ENCODE measurements around the gene KLF17.
"Not testable (repeated sequence)": the region's sequence is repeated elsewhere in the genome, so short reads cannot be mapped to it uniquely, and the experiment has no call there.

Gene KLF17

GRCh38 chr1:44090429-44091252 is 28.0 kb upstream of the KLF17 start:
- H3K4me3 ChIP-seq (ENCODE audit: low read length), result no peak overlapping the region
- TF ChIP-seq ZNF274 (IDR thresholded peaks at IDR 0.05; ENCODE audit: low read depth, low read length), result no peak

- no peak for TF ChIP-seq ZNF274 (IDR thresholded peaks at IDR 0.05; ENCODE audit: low read depth, low read length)
- no peak overlapping the region for H3K4me3 ChIP-seq (ENCODE audit: low read length)
Observed at GRCh38 chr1:44094047-44094446, 24.6 kb upstream of the KLF17 start.

- TF ChIP-seq ZNF274 (IDR thresholded peaks at IDR 0.05; ENCODE audit: low read depth, low read length), result no peak
- no peak overlapping the region for H3K4me3 ChIP-seq (ENCODE audit: low read length)
Observed at GRCh38 chr1:44100183-44100868, 18.3 kb upstream of the KLF17 start.

- no peak overlapping the region for H3K4me3 ChIP-seq (ENCODE audit: low read length)
Observed at GRCh38 chr1:44101328-44101727, 17.3 kb upstream of the KLF17 start.

GRCh38 chr1:44103270-44104131 is 15.1 kb upstream of the KLF17 start:
- TF ChIP-seq ZNF274 (IDR thresholded peaks at IDR 0.05; ENCODE audit: low read depth, low read length), result no peak
- H3K4me3 ChIP-seq (ENCODE audit: low read length), result no peak overlapping the region

More at GRCh38 chr1:44101328-44101727, 17.3 kb upstream of the KLF17 start:
- no peak for TF ChIP-seq ZNF274 (IDR thresholded peaks at IDR 0.05; ENCODE audit: low read depth, low read length)

- no peak overlapping the region for H3K4me3 ChIP-seq (ENCODE audit: low read length)
- no peak for TF ChIP-seq ZNF274 (IDR thresholded peaks at IDR 0.05; ENCODE audit: low read depth, low read length)
Observed at GRCh38 chr1:44105810-44106209, 12.8 kb upstream of the KLF17 start.

GRCh38 chr1:44108241-44108640 is 10.4 kb upstream of the KLF17 start:
- no peak overlapping the region for H3K4me3 ChIP-seq (ENCODE audit: low read length)
- TF ChIP-seq ZNF274 (IDR thresholded peaks at IDR 0.05; ENCODE audit: low read depth, low read length), result no peak

GRCh38 chr1:44108971-44109370 is 9.7 kb upstream of the KLF17 start:
- no peak for TF ChIP-seq ZNF274 (IDR thresholded peaks at IDR 0.05; ENCODE audit: low read depth, low read length)
- no peak overlapping the region for H3K4me3 ChIP-seq (ENCODE audit: low read length)

GRCh38 chr1:44110916-44111315 is 7.7 kb upstream of the KLF17 start:
- H3K4me3 ChIP-seq (ENCODE audit: low read length), result no peak overlapping the region
- TF ChIP-seq ZNF274 (IDR thresholded peaks at IDR 0.05; ENCODE audit: low read depth, low read length), result no peak

GRCh38 chr1:44111861-44112260 is 6.8 kb upstream of the KLF17 start:
- TF ChIP-seq ZNF274 (IDR thresholded peaks at IDR 0.05; ENCODE audit: low read depth, low read length), result no peak
- H3K4me3 ChIP-seq (ENCODE audit: low read length), result no peak overlapping the region

GRCh38 chr1:44112486-44112885 is 6.1 kb upstream of the KLF17 start:
- TF ChIP-seq ZNF274 (IDR thresholded peaks at IDR 0.05; ENCODE audit: low read depth, low read length), result no peak

GRCh38 chr1:44113095-44113609 is 5.5 kb upstream of the KLF17 start:
- no peak overlapping the region for H3K4me3 ChIP-seq (ENCODE audit: low read length)
- no peak for TF ChIP-seq ZNF274 (IDR thresholded peaks at IDR 0.05; ENCODE audit: low read depth, low read length)

More at GRCh38 chr1:44112486-44112885, 6.1 kb upstream of the KLF17 start:
- no peak overlapping the region for H3K4me3 ChIP-seq (ENCODE audit: low read length)

GRCh38 chr1:44114098-44114497 is 4.5 kb upstream of the KLF17 start:
- no peak for TF ChIP-seq ZNF274 (IDR thresholded peaks at IDR 0.05; ENCODE audit: low read depth, low read length)

GRCh38 chr1:44117272-44117671 is 1.3 kb upstream of the KLF17 start:
- H3K4me3 ChIP-seq (ENCODE audit: low read length), result not testable (repeated sequence)

More at GRCh38 chr1:44114098-44114497, 4.5 kb upstream of the KLF17 start:
- no peak overlapping the region for H3K4me3 ChIP-seq (ENCODE audit: low read length)
